ENCODE measurements around the gene ANKRD42.

The ANKRD42 gene

DNA sequence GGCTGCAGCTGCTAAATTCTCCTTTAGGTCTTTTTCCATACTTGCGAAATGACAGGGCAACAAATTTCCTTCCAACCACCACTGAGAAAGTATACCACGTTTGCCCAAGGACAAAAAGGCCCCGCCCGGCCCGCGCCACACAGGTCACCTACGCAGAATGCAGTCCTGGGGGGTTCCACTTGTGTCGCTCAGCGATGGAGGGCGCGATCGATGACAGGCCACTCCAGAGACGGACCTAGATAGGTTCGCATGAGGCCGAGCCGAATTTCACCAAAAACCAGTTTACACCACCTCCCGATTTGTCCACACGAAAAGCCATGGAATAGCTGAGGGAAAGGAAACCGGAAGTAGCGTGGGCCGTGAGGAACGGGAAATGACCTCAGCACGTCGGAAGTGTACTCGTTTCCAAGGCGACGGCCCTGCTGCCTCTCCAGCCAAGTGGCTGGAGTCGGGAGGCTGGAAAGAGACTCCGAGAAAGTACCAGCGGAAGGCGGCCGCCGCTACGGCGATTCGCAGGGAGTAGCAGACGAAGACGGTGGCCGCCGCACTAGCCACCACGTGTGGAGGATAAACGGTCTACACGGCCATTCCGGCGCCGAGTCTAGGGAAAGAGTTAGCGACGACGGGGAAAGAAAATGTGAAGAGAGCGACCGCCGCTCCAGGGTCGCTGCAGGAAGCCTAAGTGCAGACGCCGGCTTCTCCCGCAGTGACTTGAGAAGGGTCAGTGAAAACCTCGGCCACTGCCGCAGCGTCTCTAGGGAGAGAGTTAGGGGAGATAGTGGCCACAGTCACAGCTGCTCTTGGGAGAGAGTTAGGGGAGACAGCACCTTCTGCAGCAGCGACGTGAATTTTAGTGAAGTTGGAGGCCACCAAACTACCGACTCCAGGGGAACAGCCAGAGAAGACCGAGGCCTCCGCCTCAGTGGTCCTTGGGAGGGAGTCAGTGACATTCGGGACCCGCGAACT, at the start of gene ANKRD42:
TSS of gene ANKRD42 (plus strand) at position 398 of the 966 bp plus-strand sequence. CDS start 959 bp downstream, outside the sequence.
- peak; percentile 89 for DNase-seq

DNA sequence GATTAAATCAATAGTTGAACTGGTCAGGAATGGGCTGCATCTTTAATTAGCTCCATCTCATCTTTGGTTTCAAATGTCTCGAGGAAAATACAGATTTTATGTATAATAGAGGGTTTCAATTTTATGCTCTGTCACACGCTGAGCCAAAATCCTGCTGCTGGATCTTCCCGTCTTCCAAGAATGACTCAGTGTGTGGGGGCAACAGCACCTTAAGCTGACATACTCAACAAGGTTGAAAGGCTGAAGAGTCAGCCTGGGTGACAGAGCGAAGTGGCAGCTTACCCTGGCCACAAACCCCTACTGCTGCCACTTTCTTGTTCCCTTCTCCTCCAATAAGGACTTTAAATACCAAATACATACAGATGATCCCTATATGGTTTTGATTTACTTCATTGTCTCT, 45.6 kb upstream of the ANKRD42 start:
- no peak for DNase-seq

DNA sequence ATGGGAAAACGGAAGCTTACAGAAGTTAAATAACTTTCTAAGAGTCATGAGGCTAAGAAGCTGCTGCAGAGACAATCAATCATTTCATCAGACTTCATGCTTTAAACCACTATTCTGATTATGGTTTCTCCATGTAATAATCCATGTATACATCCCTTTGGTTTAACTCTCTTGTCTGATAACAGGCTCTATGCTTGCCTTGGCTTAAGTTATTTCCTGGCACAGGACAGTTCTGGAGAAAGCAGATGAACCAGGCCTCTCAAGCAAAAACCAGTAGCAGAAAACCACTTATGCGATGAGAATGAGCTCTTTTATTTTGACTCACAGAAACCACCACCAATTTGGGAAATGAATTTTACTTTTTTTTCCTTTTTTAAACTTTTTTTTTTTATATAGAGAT, 43.1 kb upstream of the ANKRD42 start:
- DNase-seq = no peak

DNA sequence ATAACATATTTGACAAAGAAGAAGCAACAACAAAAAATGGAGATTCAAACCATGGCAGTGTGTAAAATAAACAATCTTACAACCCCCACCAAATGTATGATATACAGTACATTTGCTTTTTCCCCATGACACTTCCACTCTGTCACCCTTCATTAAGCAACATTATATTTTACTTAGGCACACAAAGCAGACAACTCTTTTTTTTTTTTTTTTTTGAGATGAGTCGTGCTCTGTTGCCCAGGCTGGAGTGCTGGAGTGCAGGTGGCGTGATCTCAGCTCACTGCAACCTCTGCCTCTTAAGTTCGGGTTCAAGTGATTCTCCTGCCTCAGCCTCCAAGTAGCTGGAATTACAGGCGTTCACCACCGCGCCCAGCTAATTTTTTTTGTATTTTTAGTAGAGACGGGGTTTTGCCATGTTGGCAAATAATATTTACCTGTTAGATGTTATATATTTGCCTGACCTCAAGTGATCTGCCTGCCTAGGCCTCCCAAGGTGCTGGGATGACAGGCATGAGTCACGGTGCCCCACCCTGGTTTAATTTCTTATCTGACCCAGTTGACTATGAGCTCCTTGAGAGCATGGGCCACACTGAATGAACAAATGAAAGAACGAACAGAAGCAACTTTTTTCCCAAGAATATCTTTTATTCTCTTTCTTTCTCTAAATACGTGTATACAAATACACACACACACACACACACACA, 42.1 kb upstream of the ANKRD42 start:
- no peak for DNase-seq

DNA sequence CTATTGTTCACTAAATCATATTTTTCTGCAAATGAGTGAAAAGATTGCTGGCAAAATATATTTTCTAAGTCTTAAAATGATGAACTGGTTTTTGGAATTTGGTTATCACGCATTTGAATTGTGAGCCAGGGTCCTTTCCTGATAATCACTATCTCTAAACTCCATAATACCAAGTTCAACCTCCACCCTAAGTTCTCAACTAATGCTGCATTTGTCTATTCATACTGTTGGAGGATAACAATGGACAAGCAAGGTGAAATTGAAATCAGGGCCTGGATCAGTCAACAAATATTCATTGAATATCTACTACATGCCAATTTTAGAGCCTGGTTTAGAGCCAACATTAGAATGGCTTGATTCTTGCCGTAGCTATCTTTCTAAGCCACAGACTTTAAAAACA, 41.2 kb upstream of the ANKRD42 start:
- no peak for DNase-seq

DNA sequence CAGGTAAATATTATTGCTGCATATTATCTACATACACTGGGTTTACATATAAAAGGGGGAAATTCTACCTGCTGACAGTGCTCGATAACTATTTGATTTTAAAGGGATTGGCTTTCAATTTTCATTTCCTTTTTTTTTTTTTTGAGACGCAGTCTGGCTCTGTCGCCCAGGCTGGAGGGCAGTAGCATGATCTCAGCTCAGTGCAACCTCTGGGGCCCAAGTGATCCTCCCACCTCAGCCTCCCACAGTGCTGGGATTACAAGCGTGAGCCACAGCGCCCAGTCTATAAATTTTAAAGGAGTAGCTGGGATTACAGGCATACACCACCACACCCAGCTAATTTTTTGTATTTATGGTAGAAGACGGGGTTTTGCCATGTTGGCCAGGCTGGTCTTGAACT, 39.7 kb upstream of the ANKRD42 start:
- no peak for DNase-seq

DNA sequence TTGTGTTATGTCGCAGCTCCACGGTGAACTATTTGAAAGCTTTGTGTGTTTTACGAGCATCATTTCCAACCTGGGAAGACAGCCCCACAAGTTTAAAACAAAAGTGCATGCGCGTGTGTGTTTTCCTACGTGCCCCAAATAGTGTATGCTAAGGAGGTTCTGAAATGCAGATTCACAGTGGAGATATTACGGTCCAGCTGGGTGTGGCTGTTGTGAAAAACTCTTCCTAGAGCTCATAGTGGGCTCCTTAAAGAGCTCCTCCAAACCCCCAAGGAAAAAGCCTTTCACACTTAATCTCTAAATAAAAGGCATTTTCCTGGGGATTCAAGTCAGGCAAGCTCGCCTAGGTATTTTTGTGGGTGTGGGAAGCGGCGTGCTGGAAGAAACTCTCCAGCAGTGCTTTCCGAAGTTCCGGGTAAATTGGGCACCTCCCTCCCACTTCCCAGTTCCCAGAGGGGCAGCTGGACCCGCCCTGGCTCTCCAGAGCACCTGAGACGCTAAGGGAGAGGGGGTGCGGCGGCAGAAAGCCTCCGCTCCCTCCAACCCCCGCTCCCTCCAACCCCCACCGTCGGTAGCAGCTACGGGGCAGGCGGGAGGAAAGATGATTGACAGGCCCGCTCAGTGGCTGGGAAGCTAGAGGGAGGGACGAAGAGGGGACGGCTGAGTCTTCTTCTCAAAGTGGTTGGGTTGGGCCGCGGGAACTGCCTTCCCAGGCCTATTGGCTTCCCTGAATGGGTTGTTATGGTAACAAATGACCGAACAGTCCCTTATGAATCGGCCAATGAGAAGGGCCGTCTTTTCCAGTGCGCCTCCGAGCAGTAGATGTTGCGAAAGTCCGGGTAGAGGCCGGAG, 37.1 kb upstream of the ANKRD42 start:
- peak; percentile 98 for DNase-seq

DNA sequence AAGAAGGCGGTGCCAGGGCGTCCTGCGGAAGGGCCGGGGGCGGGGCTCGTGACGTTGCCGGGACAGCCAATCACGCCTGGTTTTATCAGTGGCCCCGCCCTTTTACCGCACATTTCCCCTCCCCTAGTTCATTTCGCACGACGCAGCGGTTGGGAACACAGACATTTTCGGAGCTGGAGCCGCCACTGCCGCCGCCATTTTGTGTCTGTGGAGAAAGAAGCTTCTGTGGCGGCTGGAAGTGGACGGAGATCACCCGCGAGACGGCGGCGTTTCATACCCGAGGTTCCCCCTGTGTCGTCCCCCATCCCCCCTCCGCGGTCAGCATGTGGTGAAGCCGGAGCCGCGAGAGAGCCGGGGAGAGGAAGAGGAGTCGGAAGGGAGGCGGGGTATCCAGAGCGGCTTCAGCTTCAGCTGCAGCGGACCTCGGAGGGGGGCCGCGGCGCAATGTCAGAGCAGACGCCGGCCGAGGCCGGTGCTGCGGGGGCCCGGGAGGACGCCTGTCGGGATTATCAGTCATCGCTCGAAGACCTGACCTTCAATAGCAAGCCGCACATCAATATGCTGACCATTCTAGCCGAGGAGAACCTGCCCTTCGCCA, 36.4 kb upstream of the ANKRD42 start, which contains the start of gene PCF11:
TSS of gene PCF11 (plus strand) at position 136 of the 598 bp plus-strand sequence. CDS start at position 445, 309 bp downstream.
- DNase-seq = no peak

DNA sequence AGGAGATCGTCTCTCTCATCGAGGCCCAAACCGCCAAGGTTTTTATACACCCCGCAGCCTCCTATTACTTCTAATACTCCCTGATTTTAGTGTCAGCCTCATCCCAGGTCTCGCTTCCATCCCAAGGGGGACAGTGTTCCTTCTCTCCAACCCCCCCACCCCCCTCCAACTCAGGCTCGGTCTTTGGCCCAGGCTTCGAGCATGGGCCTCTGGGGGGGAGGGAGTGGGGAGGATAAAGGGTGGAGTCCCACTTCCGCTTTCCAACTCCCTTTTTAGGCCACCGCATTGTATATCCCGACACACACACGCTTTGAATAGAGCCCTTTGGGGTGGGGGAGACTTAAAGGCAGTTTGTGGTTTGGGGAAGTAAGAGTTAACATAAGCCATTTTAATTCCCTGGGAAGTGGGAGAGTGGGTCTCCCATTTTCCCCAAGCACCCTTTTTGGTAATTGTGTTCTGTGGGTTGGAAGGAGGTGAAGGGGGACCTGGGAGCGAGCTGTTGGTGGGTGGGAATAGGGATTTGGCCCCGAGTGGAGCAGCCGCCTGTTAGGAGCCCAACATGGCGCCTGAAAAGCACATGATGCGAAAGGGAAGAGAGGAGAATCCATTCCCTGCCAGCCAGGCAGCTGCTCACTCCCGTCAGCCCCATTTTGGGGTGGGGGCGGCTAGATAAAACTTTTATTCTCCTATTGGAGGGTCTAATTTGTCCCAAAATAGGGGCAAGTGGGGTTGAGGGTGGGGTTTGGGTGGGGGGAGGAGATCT, 35.7 kb upstream of the ANKRD42 start:
- DNase-seq = no peak

DNA sequence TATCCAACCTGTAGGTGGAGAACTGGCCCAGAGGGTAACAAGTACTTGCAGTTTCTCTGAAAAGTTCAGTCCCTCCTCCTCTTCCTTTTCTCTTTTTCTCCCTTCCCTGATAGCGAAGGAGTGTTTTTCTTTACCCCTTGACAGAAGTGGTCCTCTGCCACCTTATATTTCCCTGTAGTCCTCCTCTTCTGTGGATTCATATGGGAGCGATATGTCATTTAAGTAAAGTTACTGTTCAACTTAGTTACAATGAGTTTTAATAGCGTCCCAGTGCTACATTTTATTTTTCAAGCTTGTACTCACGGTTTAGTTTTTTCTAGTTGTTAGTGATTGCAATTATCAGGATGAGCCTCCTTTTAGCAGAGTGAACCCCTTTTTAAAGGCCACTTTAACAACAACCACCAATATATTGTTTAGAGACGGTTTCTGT, 35.1 kb upstream of the ANKRD42 start:
- no peak for DNase-seq

DNA sequence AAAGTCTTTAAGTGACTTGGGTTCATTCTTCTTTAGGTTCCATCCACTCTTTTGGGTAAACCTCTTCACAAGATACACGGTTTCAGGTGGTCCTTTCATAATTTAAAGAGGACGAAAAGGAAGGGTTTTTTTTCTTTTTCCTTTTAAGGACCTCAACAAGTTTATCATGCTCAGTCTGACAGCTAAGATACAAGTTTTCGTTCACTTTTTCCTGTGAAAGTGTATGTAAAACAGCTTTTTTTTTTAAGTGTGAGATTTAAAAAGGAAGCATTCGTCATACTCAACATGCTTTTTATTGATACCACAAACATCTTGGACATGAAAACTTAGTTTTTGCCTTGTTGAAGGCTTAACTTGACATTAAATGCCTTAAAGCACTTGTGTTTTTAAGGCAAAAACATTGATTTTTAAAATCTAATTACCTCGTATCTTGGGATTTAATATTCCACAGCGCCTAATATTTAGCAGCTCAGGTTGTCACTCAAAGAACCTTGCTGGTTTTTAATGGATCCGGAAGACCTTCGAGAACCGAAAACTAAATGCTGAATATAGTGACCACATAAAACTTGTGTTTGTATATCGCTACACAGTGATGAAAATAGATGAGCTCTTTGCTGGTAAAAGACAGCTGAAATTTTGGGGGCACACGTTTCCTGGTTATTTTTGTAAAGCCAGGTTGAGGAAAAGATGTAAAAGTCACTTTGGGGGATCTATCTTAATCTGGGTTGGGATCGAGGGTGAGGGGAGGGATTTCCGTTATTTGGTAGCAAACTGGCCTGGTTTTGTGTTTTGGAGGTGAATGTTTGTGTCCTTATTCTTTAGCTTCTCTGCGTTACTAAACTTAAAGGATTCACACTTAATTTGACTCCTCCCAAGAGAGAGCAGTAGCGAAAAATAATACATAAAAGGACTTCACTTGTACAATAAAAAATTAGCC, 34.3 kb upstream of the ANKRD42 start:
- no peak for DNase-seq

DNA sequence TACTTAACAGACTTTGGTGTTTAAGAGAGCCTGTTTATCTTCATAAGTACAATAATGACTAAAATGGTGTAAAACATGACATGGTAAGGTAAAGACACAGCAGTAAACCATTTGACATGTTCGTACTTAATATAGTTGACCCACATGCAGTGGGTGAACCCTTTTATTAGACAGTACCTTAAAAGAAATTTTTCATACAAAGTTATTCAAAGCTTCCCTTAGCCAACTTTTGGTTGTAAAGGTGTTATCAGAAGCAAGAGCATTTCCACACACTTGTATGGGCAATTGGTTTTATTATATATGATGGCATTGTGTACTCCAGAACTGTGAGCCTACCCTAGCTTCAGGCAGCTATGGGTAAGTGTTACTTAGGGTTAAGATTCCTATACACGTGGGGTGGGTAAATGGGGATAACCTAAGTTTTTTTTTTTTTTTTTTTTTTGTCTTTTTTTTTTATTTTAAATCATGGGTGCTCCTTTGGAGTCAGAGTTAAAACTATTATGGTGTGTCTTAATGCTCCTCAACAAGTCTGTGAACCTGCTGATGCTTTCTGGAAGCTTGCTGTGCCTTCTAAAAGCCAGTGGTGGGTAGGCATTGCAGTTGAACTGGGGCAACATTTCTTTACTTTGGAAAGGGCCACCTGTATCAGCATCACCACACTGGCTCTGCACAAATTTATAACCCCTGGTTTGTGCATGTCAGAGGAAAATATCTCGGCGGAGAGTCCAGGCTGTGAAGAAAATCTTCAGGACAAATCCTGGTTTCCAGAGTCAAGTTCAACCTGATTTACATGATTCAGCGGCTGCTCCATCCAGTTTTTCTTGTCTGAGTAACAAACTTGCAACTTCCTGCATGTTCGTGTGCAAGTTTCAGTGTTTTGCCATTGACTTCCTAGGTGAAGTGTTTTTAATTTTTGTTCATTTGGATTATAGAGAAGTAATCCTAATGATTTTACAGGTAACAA, 33.3 kb upstream of the ANKRD42 start:
- no peak for DNase-seq

DNA sequence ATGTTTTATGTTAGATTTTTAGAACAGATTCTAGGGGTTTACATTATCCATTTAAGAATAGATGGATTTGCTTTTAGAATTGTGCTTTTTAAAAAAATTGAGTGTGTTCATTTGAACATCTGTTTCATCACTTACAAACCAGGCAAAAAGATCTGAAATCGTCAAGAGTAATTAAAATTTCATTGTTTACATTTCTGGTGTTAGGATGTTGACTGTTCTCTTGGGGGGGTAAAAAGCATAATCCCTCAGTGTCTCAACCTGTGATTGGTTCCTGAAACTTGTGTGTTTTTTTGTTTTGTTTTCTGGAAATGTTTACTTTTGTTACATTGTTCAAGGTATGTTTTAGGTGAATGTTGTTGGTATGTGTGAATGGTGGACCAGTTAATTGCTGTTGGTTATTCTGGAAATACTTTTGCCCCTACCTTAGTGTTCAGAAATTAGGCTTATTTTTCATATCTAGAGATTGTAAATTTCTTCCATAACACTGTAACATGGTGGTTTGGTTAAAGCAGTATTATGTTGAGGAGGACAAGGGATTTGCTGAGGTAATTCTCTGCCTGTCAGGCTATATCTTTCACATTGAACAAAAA, 31.8 kb upstream of the ANKRD42 start:
- no peak for DNase-seq

DNA sequence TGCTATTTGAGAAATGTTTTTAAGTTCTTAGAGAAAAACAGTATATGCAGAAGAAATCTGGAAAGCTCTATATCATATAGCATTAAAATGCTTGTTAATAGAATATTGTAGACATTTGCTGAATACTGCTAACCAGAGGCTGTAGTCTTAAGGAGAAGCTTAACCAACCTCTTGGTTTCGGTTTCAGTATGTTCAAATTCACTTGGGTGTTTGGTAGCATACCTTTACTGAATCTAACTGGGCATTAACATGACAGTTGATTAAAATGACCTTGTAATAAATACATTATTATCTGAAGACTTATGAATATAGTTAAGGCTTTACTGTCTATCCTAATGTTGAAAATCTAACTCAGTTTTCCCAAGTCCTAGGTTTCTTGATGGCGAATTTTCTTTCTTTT, 31.1 kb upstream of the ANKRD42 start:
- no peak for DNase-seq

DNA sequence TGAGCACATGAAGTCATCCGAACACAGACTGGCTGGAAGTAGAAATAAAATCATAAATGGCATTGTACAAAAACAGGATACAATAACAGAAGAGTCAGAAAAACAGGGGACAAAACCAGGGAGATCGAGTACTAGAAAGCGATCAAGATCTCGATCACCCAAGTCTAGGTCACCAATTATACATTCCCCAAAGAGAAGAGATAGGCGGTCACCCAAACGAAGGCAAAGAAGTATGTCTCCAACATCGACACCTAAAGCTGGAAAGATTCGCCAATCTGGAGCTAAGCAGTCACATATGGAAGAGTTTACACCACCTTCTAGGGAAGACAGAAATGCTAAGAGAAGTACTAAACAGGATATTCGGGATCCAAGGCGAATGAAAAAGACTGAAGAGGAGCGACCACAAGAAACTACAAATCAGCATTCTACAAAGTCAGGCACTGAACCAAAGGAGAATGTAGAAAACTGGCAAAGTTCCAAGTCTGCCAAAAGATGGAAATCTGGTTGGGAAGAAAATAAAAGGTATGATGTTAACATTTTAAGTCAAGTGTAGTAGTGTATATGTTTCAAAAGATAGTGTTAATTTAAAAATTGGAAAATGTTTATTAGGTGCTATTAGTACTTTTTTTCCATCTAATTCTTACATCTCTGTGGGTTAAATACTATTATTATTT, 27.2 kb upstream of the ANKRD42 start:
- no peak for DNase-seq

DNA sequence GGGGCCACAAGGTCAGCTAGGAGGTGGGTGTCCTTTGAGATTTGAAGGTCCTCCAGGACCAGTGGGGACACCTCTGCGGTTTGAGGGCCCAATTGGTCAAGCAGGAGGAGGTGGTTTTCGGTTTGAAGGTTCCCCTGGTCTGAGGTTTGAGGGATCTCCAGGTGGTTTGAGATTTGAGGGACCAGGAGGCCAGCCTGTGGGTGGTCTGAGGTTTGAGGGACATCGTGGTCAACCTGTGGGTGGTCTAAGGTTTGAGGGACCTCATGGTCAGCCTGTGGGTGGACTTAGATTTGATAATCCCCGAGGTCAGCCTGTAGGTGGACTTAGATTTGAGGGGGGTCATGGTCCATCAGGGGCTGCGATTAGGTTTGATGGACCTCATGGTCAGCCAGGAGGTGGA, 24.8 kb upstream of the ANKRD42 start:
- DNase-seq = no peak

DNA sequence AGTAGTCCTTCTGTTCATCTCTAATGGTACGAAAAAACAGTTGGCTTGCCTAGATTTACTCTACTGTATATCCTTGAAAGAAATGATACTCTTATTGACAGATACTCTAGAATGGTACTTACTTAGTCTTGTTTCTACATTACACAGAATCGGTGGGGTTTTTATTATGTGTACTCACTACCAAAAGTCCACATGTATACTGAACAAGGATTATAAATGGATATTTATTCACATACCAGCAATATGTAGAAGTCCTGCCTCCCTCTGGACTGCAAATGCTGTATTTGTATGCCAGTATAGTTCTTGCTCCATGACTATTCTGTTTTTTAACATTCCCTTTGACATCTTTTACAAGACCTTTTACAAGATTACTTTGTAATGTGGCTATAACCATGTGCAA, 22.6 kb upstream of the ANKRD42 start:
- DNase-seq = no peak

DNA sequence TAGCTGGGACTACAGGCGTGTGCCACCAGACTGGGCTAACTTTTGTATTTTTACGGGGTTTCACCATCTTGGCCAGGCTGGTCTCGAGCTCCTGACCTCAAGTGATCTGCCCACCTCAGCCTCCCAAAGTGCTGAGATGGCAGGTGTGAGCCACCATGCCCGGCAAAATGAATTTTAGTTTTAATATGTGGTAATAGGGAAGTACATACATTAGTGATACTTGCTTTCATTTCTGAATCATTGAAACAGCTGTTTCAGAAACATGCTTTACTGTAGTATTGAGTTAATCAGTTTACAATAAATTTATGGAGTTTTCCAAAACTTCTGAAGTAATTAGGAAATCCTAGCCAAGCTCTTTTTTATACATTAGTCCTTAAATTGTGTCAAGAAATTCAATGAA, 21.0 kb upstream of the ANKRD42 start:
- DNase-seq = no peak

All from NCI-H2029 treated with DMSO at 0.1 percent for 48 hours (cell line).